OCI-M2 (cell line): ENCODE results near the gene GBP6.
A peak's percentile ranks its signal among the peaks of the same experiment; 100 is the strongest.
"Not testable (repeated sequence)": the region's sequence is repeated elsewhere in the genome, so short reads cannot be mapped to it uniquely, and the experiment has no call there.

Source experiments
- DNase-seq: peaks from one replicate; lab custom pipeline; 2025; ENCODE audit not compliant: unreplicated experiment; lab: John Stamatoyannopoulos, UW

GBP6 gene, protein sequence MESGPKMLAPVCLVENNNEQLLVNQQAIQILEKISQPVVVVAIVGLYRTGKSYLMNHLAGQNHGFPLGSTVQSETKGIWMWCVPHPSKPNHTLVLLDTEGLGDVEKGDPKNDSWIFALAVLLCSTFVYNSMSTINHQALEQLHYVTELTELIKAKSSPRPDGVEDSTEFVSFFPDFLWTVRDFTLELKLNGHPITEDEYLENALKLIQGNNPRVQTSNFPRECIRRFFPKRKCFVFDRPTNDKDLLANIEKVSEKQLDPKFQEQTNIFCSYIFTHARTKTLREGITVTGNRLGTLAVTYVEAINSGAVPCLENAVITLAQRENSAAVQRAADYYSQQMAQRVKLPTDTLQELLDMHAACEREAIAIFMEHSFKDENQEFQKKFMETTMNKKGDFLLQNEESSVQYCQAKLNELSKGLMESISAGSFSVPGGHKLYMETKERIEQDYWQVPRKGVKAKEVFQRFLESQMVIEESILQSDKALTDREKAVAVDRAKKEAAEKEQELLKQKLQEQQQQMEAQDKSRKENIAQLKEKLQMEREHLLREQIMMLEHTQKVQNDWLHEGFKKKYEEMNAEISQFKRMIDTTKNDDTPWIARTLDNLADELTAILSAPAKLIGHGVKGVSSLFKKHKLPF

DNA sequence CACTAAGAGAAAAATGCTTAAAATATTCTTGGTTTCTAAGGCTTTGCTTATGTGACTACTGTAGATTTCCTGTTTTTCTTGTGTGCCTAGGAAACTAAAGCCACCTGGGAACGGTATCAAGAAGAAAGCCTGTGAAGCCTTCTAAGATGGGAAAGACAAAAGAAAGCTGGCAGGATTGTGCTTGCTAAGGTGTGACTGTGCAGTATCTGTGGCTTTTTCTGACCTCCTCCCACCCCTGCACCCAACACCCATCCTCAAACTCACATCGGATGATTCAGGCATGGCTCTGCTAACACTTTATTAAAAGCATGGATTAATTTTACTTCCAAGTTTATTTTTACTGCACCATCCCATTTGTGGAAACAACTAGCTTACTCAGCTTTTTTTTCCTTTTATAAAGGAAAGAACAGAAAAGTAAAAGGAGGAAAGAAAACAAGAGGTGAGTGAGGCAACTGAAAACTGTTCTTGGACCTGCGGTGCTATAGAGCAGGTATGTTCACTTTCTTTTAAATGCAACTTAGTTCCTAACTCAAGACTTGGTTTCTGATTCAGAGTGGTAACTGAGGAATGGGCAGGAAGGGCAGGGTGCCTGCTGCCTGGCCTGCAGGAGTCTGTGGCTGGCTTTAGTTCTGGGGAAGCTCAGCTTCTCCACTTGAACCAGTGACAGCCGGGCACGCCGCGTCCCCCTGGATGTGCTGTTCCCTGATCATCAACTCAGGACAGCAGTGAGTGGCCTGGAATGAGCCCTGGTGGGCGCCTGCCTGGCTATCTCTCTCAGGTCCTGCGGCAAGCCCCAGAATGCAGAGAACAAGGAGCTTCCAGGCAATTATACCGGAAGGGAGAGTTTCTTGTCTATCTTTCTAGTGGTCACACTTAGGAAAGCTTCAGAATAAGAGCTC, at the start of gene GBP6:
GBP6 (plus strand) TSS at position 422 of the 899 bp plus-strand sequence. CDS start 4,493 bp downstream, outside the sequence.
- DNase-seq: no peak

DNA sequence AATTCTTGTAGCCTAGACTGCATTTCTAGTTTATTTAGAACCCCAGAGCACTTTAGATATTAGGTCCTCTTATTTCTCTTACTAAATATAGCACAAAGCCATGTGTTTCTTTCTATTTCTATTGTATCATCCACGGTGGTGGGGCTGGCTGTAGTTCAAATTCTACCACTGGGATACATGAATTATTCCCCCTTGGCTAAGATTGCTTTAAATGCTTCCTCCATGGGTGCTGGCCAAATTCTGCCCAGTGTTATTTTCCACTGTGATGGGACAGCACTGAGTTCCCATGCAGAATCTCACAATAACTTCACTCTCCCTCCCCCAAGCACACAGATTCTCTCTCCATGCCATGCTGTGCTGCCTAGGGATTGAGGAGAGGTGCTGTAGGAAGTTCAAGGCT, 41.5 kb upstream of the GBP6 start:
- DNase-seq: no peak

DNA sequence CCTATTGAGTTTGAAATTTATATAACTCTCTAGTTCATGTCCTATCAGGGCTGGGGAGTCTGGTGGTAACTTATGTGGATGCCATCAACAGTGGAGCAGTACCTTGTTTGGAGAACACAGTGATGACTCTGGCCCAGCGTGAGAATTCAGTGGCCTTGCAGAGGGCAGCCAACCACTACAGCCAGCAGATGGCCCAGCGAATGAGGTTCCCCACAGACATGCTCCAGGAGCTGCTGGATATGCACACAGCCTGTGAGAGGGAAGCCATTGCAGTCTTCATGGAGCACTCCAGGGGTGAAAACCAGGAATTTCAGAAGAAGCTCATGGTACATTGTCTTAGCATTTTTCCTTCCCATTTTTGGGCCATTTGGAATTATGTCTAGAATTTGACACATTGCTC, 32.0 kb upstream of the GBP6 start:
- DNase-seq: no peak

DNA sequence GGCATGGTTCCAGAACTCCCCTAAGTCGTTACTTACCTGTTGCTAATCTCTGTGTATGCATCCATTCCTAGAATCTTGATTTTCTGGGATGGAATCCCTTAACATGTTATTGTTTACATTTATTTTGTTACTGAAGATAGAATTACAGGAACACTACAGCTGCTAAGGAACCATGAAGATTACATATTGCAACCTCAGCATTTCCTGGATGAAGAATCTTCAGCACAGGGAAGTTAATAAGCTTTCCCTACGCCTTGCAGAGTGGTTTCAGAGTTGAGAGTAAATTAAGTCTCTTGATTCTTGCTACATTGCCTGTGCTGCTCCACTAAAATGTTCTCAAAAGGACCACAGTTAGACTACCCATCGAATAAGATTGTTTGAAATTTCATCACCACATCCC, 31.4 kb upstream of the GBP6 start:
- no peak for DNase-seq

DNA sequence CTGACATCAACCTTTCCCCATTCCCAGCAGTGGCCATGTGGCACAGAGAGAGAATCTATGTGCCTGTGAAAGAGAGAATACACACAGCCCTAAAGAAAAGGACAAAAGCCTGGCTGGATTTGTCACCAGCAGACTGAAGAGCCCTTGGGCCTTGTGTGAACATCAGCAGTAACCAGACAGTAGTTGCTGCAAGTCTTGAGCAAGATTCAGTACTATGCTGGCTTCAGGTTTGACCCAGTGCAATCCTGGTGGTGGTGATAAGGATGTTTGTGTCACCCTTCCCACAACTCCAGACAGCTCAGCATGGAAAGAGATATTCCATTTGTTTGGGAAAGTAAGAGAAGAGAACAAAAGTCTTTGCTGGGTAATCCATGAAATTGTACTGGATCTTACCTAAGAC, 28.4 kb upstream of the GBP6 start:
- DNase-seq: no peak

DNA sequence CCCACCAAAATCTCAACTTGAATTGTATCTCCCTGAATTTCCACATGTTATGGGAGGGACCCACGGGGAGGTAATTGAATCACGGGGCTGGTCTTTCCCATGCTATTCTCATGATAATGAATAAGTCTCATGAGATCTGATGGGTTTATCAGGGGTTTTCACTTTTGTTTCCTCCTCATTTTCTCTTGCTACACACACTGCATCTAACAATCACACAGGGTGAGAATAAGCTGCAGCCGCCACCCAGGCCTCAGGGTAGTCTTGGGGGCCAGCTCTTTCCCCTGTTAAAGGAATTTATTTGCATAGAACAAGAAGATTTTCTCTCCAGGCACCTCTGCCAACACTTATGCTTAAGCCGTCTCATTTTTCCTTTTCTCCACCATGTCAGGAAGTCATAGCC, 26.0 kb upstream of the GBP6 start:
- DNase-seq: no peak

DNA sequence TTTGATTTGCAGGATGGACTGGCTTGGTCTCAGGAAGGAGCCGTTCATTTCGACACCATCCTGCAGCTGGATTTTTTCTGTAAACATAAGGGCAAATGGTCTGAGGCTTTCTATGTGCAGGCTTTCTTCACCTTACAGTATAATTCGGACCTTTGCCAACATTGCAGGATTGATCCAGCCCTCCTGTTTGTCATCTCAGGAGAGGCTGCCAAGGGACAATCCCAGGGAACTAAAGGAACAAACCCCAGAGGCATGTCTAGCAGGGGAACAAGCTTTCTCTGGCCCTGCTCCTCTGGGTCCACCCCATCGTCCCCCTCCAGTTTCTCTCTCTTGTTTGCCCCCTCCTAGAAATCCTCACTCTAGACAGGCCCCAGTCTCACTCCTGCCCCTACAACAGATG, 24.8 kb upstream of the GBP6 start:
- DNase-seq: no peak

DNA sequence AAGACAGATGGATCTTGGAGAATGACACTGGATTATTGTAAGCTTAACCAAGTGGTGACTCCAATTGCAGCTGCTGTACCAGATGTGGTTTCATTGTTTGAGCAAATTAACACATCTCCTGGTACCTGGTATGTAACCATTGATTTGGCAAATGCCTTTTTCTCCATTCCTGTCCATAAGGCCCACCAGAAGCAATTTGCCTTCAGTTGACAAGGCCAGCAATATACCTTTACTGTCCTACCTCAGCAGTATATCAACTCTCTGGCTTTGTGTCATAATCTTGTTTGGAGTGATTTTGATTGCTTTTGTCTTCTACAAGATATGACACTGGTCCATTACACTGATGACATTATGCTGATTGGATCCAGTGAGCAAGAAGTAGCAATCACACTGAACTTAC, 18.4 kb upstream of the GBP6 start:
- not testable (repeated sequence) for DNase-seq

DNA sequence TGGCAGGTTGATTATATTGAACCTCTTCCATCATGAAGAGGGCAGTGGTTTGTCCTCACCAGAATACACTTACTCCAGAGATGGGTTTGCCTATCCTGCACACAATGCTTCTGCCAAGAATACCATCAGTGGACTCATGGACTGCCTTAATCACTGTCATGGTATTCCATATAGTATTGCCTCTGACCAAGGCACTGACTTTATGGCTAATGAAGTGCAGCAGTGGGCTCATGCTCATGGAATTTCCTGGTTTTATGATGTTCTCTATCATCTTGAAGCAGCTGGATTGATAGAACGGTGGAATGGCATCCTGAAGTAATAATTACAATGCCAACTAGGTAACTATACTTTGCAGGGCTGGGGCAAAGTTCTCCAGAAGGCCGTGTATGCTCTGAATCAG, 16.6 kb upstream of the GBP6 start:
- DNase-seq: no peak

DNA sequence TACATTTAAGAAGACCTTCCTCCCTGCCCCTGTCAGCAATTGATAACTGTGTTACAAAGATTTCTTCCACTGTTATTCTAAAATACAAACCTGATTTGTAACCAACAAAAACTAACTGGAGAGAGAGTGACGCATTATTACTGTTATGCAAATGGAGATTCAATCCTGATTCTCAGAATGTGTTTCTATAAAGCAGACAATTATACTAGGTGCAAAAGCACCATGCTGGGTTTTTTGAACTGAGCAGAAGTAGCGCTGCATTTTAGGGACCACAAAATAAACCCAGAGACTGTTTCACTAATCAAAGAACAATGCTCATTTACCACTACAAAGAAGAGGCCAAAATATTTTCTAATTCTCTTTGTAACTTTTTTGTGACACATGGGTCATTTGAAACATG, 13.6 kb upstream of the GBP6 start:
- no peak for DNase-seq

DNA sequence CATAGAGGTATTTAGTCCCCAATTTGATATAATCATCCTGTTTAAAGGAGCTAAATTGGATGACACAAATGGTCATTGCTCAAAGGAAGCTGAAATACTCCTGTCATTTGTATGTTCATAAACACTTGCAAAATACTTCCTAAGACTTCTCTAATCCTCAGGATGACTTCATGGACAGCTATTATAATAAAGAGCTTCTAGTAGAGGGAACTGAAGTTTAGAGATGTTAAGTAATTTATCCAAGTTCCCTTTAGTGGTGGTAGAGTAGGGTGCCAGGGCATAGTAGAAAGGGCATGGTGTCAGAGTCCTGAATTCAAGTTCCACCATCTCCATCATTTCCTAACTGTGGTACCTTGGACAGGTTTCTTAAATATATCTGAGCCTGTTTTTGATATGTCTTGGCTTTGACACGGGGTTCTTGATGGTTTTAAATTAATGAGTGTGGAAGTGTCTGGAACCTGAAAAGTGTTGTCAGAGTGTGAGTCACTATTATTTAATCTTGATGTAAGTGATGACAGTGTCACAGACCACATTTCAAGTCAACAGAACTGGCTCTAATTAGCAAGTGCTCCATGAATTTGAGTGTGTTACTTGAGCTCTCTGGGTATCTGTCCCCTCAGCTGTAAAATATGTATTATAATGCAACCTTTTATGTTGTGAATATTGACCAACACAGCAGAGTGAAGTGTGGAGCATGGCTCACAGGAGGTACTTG, 12.1 kb upstream of the GBP6 start:
- no peak for DNase-seq

DNA sequence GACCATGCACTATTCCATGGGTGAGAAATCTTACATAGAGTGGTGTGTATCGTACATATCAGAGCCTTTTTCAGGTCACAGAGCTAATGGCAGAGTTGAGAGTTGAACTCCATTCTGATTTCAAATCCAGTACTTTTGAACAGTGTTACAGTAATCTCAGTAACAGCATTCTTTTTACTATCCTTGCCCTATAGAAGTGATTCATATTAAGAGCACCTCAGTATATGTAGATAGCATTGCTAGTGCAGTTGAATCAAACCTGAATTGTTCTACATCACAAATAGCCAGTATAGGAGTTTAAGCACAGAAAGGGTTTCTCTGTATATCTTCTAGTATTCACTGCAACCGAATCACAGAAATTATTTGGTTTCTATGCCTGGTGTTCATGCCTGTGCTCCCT, 11.4 kb upstream of the GBP6 start:
- no peak for DNase-seq

DNA sequence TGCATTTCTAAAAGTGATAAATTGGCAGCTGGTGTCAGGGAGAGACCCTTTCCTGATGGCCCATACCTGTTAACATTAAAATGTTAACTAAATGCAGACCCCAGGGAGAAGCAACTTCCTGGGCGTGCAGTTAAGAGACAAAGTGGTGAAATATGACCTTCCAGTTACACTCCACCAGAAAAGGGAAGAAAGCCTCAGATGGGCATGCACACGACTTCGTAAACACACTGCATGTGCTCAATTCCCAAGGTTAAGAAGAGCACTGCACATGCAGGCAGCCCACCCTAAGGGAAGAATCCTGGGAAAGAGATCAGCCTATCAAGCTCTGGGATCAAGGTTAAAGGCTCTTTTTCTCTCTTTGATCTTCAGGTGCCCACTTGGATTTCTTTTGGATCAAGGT, 9.7 kb upstream of the GBP6 start:
- no peak for DNase-seq

DNA sequence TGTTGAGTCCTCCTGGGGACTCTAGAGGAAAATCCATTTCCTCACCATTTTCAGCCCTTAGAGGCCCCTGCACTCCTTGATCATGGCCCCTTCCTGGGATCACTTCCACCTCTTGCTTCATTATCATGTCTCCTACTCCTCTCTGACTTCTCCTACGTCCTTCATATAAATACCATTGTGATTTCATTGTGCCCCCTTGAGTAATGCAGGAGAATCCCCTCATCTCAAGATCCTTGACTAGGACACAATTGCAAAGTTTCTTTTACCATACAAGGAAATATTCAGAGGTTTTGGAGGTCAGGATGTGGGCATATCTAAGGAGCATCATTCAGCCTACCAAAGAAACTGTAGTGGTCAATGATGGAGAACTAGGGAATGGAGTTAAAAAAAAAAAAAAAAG, 8.8 kb upstream of the GBP6 start:
- DNase-seq: no peak

DNA sequence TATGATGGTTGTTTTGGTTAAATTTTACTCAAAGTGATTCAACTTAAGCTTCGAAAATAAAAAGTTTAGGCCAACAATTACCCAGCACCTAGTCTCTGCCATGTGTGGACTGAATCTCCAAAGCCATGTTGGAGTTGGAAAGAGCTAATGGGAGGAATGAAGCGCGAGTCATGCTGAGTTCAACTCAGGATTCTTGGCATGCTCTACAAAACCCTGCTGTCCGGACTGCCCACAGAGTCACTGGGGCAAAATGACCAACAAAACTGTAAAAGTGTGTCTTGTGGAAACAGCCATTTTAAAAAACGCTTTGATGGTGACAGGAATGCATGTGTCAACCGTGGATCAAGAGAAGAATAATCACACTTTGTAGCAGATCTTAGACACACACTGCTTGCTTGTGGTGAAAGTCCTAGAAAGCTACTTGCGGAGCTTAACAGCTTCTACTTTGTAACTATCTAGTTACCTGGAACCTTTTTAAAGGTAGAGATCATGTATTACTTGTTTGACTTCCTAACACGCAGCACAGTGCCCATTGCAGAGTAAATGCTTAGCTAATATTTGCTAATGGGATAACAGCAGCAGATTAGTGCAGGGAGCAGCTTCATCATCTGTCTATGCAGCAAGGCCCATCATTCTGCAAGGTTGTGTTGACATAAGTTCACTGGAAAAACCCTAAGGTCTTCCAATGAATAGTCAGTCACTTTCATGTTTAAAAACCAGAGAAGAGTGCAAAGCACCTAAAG, 7.0 kb upstream of the GBP6 start:
- DNase-seq: no peak

DNA sequence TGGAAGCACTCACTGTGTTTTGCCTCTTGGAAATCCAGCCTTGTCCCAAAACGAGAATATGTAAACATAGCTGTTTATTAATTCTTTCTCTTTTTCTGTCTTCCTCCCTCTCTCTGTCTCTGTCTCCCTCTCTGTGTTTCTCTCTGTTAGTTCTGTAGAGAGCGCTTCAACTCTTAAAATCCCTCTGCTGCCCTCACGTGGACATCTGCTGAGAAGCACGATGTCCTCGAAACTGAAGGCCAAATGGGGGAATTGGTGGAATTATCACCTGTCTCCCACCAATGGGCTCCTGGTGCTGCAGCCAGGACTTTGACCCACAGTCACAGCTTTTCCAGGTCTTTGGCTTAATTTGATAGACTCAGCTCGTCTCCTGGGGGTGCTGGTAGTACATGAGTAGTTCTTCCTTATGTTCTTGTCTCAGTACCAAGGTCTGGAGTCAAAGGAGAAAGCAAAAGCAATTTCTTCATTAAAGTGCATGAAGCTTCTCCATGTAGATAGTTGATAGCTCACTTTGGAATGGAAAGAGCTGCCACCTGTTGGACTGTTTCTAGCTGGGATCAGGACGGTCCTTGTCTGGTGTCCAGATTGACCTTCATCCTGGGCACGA, 5.5 kb upstream of the GBP6 start:
- DNase-seq: peak; percentile 65

DNA sequence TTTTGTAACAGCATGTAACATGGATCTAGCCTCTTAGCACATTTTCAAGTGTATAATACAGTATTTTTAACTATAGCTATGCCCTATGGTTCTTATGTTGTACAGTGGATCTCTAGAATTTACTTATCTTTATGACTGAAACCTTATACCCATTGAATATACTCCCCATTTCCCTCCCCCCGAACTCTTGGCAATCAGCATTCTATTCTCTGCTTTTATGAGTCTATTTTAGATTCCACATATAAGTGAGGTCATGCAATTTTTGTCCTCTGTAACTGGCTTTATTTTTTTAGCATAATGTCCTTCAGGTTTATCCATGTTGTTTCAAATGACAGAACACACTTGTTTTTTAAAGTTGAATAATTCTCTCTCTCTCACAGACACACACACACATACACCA, 3.1 kb upstream of the GBP6 start:
- no peak for DNase-seq

DNA sequence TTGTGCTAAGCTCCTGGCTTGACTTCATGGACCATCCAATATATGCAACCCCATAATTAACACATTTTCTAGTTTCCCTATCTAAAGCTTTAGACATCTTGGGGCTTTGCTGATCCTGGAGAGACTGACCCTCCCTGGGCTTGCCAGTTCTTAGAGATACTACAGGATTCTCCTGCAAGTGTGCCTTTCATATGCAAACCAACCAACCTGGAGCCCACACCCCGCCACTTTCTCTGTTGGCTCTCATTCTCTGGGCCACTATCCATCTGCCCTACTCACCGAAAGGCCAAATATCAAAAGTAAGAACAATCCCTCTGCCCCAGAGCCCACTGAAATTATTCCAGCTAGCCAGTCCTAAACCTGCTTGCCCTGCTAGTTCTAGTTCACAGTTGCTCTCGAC, 2.2 kb upstream of the GBP6 start:
- no peak for DNase-seq

DNA sequence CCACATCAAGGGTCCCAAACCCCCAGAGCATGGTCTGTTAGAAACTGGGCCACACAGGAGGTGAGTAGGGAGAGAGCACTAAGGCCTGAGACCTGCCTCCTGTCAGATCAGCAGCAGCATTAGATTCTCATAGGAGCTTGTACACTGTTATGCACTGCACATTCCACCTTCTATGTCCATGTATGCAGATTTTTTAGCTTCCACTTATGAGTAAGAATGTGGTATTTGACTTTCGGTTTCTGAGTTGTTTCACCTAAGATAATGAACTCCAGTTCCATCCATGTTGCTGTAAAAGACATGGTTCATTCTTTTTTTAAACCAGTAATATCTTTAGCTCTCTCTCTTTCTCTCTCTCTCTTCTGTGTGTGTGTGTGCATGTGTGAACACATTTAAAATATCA, 663 bp upstream of the GBP6 start:
- no peak for DNase-seq

DNA sequence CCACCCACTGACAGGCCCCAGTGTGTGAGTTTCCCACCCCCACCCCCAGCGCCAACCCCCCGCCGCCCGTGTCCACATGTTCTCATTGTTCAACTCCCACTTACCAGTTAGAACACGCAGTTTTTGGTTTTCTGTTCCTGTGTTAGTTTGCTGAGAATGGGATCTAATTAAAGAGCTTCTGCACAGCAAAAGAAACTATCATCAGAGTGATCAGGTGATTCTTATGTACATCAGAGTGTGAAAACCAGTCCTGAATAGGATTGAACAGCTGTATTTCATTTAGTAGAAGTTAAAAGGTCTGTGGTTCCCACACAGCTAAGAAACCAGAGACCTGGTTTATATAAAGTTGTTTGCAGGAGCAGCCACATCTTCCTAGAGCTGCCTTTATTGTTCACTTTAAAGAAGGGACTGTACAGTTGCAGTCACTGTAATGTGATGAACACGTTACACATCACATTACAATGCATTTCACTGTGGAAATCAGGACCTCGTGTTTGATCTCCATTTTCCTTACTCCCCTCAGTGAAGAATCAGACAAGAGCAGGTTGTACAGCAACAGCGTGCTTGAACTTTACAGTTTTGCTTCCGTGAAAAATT, 1.2 kb downstream of the GBP6 start:
- no peak for DNase-seq
